Measurements from ENCODE around the gene XRN2.

- no peak for TF ChIP-seq POLR2A (IDR thresholded peaks at IDR 0.05)
- TF ChIP-seq EP300 (IDR thresholded peaks at IDR 0.05) = no peak
Measured at GRCh38 chr20:21357844-21358243, 54.7 kb downstream of the XRN2 start.

Data from ovary (tissue), 1 donor.